Heart right ventricle (tissue), 16 donors: Measurements from ENCODE around the gene MTFR1L. TPM values are rescaled to one million over a fixed set of nuclear protein-coding genes. Genes with fewer than 3 reads are reported as not detected.
"Not testable (repeated sequence)": the region's sequence is repeated elsewhere in the genome, so short reads cannot be mapped to it uniquely, and the experiment has no call there.

Experiments
- ATAC-seq, 8 donors: fragments of 200-7000 bp; cut with Tn5 transposase; one replicate each; pipeline ENCODE4 v1.9.1; 2020; ENCODE audit warnings: mild to moderate bottlenecking in 8 of 8, moderate library complexity in 8 of 8, moderate number of reproducible peaks in 1 of 8
- DNase-seq, 2 donors: peaks; one replicate each; pipeline ENCODE4 v3.0.0-alpha.2; 2020
- H3K27ac ChIP-seq, 10 donors: fragments of 200-600 bp; sonication (generic) in 2 of 10; one replicate each; pipeline versions ENCODE4 v1.5.0 to v1.8.0; 2020 to 2022; ENCODE audit warnings: mild to moderate bottlenecking in 3 of 10
- H3K27me3 ChIP-seq, 7 donors: fragments of 200-600 bp; one replicate each; pipeline ENCODE4 v1.8.0; 2021 to 2022; ENCODE audit warnings: mild to moderate bottlenecking in 2 of 7
- H3K36me3 ChIP-seq, 9 donors: fragments of 200-600 bp; sonication (generic) in 1 of 9; one replicate each; pipeline versions ENCODE4 v1.5.0 to v1.8.0; 2020 to 2022; ENCODE audit warnings: mild to moderate bottlenecking in 2 of 9
- H3K4me1 ChIP-seq, 9 donors: fragments of 200-600 bp; sonication (generic) in 1 of 9; one replicate each; pipeline versions ENCODE4 v1.5.0 to v1.8.0; 2020 to 2022; ENCODE audit warnings: mild to moderate bottlenecking in 4 of 9
- H3K4me3 ChIP-seq, 10 donors: fragments of 200-600 bp; sonication (generic) in 2 of 10; one replicate each; pipeline versions ENCODE4 v1.5.0 to v1.8.0; 2020 to 2022; ENCODE audit warnings: mild to moderate bottlenecking in 7 of 10, moderate library complexity in 2 of 10
- H3K9me3 ChIP-seq, 11 donors: fragments of 200-600 bp in 10 of 11; sonication (generic) in 2 of 11; one replicate each; pipeline versions ENCODE4 v1.5.0 to v1.8.0; 2013 to 2022; ENCODE audit warnings: mild to moderate bottlenecking in 2 of 11, control low read depth in 1 of 11, moderate library complexity in 1 of 11
- WGBS, 2 donors: extraction: QIAGEN DNeasy Blood & Tissue Kit; methylation state at CpG; one replicate each; pipeline ENCODE4 v1.1.7; 2013; ENCODE audit warnings: inconsistent platforms in 1 of 2; 5-methylcytosine and 5-hydroxymethylcytosine counted together
- intact Hi-C, 10 donors: fragments of 100-400 bp; cut with DNase I; formaldehyde crosslinking; loops; one replicate each; pipeline versions ENCODE4 v1.11.1 to v1.14.2; 2022
- polyA plus RNA-seq, 2 donors: library from polyadenylated mRNA; stranded (reverse); fragments of 200-250 nt; gene quantifications; one replicate each; pipeline ENCODE4 v1.2.3, GENCODE V29; 2013
- total RNA-seq, 10 donors: library from RNA; stranded (reverse); fragmentation: NEBNext Ultra II Directional in 3 of 10; extraction: Animal tissue kit (Norgen Biotek cat#: 25700) in 3 of 10; gene quantifications; one replicate each; pipeline versions ENCODE4 v1.2.1 to v1.2.4, GENCODE V29; 2021 to 2023
- TF ChIP-seq, protein P1 (sequence below), 9 donors: fragments of 200-600 bp; sonication (generic) in 2 of 9; IDR thresholded peaks; one replicate each; pipeline versions ENCODE4 v1.5.0 to v1.8.0; 2021 to 2022; ENCODE audit warnings: antibody characterized with exemption in 9 of 9, mild to moderate bottlenecking in 5 of 9, moderate library complexity in 1 of 9
- donor health status: Arrhythmogenic right ventricular cardiomyopathy.
- donor health status: ischemic (EF 13 %, LVEDD 7.1; RV severe dilation, severe dysfunction).
- donor health status: healthy with polysubstance abuse.
- donor health status: DM: no; HTN: yes; CAD: no.
- donor health status: DM: no; HTN: no; CAD: no.
- donor health status: ischemic (EF 25% LVEDD 6.9; RV normal size, moderate dysfunction).
- donor health status: ischemic (EF 25% LVEDD 5.7; RV mildly dilated, moderate dysfunction).
- donor health status: healthy.
- donor health status: DM: yes; HTN: yes; CAD: no.
- donor health status: Ischemic cardiomyopathy.
- donor health status: ischemic (EF 35%, LVEDD 5.7; RV mildly dilated, moderate dysfunction).
- donor health status: nonischemic (EF 11% LVEDD 7.7; RV severe dilation, severe dysfunction).
- donor health status: DM: yes; HTN: yes; CAD: no.
- donor health status: PGD.
- donor health status: ischemic (EF 29% LVEDD 5.4; RV normal size, mild dysfunction).
- donor health status: nonischemic (EF 23%, LVEDD 6.1; RV moderate dilation, normal function).

MTFR1L gene
- total and polyA plus RNA-seq, 12 donors = 91.1 to 264 (median 223) TPM

DNA sequence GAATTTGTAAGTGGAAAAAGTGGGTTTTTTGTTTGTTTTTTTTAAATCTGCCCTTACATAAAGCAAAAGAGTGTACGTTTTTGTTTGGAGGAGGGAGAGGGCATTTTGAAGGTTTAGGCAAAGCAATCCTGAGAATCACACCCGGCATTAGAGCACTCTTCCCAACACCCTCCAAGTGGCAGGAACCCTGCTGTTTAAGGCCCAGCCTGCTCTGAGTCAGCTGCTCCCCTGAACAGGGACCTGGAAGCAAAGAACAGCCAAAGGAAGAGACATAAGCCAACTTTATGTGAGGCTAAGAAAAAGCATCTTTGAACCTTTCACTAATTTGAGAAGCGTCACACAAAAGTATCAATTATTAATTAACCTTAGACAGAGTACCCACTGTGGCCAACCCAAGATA is 16.9 kb downstream of the MTFR1L start:
- intact Hi-C loops = no loop called here
- H3K27ac ChIP-seq = no peak overlapping the region
- peaks cover 0 to 13% (median 8%) of the 10 kb centered on the region in 9 donors for H3K4me1 ChIP-seq
- ATAC-seq (no peak), DNase-seq (no peak)
- H3K27me3 ChIP-seq = no peaks in the 10 kb centered on the region
- H3K9me3 ChIP-seq = no peaks in the 10 kb centered on the region
- WGBS, 2 donors = 55 to 70% methylated on average over 3 of the region's 3 CpGs
- TF ChIP-seq, protein P1, sequence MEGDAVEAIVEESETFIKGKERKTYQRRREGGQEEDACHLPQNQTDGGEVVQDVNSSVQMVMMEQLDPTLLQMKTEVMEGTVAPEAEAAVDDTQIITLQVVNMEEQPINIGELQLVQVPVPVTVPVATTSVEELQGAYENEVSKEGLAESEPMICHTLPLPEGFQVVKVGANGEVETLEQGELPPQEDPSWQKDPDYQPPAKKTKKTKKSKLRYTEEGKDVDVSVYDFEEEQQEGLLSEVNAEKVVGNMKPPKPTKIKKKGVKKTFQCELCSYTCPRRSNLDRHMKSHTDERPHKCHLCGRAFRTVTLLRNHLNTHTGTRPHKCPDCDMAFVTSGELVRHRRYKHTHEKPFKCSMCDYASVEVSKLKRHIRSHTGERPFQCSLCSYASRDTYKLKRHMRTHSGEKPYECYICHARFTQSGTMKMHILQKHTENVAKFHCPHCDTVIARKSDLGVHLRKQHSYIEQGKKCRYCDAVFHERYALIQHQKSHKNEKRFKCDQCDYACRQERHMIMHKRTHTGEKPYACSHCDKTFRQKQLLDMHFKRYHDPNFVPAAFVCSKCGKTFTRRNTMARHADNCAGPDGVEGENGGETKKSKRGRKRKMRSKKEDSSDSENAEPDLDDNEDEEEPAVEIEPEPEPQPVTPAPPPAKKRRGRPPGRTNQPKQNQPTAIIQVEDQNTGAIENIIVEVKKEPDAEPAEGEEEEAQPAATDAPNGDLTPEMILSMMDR (IDR thresholded peaks at IDR 0.05) = no peak
- H3K4me3 ChIP-seq = no peak overlapping the region
- H3K36me3 ChIP-seq = peaks cover 0 to 40% (median 22%) of the 10 kb centered on the region in 9 donors

DNA sequence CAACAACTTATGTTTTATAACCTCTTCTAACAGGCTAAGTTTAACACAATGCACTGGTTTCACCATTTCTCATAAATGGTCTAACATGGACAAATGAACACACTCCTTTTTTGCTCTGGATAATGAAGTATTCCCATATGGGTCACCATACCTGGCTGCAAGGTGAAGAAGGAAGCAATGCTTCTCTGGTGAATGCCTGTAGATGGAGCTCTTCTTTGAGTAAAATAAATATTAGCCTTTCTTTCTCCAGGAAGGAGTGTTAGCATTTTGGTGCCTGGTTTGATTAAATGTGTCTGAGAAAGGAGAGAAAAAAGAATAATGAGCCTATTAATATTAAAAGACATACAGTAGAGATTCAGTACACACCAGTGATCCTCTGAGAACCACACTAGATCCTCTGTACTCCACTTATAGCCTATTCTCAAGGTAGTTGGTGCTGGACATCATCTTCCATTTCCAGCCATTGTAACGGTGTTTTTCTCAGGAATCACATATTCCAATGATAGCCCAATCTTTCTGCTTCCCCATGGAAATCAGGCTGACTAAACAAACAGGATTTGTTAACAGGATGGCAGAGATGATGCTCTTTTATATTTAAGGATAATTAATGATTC is 17.6 kb downstream of the MTFR1L start:
- DNase-seq (no peak), ATAC-seq (no peak)
- Histone ChIP-seq H3K27ac (no peak overlapping the region), H3K27me3 (no peaks in the 10 kb centered on the region), H3K4me3 (no peak overlapping the region), H3K9me3 (no peaks in the 10 kb centered on the region), H3K36me3 (peaks cover 0 to 34% (median 15%) of the 10 kb centered on the region in 9 donors), H3K4me1 (peaks cover 0 to 16% (median 10%) of the 10 kb centered on the region in 9 donors)
- TF ChIP-seq, protein P1 (IDR thresholded peaks at IDR 0.05) = peak in 5 of 9 donors; percentile 19 to 33 (median 25)
- intact Hi-C loops = no loop called here
- 80 to 94% methylated on average over 1 of the region's 1 CpG for WGBS, 2 donors

DNA sequence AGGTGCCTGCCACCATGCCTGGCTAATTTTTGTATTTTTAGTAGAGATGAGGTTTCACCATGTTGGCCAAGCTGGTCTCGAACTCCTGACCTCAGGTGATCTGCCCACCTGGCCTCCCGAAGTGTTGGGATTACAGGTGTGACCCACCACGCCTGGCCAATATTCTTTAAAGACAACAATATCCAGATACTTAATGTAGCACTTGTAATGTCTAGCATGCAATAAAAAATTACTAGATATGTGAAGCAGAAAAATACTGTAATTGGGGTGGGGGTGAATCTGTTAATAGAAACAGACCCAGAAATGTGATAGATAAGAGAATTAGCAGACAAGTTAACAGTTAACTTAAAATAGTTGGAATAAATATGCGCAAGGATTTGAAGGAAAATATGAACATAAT is 20.1 kb downstream of the MTFR1L start:
- peaks cover 0 to 23% (median 12%) of the 10 kb centered on the region in 9 donors for H3K4me1 ChIP-seq
- intact Hi-C loops, ATAC-seq, H3K27me3 ChIP-seq, DNase-seq, H3K36me3 ChIP-seq, H3K27ac ChIP-seq, H3K9me3 ChIP-seq, H3K4me3 ChIP-seq: not testable (repeated sequence)
- 97 to 98% methylated on average over 4 of the region's 4 CpGs for WGBS, 2 donors

DNA sequence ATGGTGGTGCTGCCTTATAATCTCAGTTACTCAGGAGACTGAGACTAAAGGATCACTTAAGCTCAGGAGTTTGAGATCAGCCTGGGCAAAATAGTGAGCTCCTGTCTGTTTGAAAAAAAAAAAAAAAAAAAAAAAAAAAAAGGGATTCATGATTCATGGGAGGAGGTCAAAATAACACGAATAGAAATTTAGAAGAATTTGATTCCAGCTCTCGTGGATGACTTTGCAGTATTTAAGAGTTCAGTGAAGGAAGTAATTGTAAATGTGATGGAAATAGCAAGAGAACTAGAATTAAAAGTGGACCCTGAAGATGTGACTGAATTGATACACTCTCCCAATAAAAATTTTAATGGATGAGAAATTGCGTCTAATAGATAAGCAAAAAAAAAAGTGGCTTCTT is 23.7 kb downstream of the MTFR1L start:
- H3K9me3 ChIP-seq = no peaks in the 10 kb centered on the region
- H3K27me3 ChIP-seq = no peaks in the 10 kb centered on the region
- ATAC-seq (no peak), DNase-seq (no peak)
- 91 to 94% methylated on average over 3 of the region's 3 CpGs for WGBS, 2 donors
- H3K27ac ChIP-seq = no peak overlapping the region
- TF ChIP-seq, protein P1 (IDR thresholded peaks at IDR 0.05) = no peak
- H3K36me3 ChIP-seq = no peaks in the 10 kb centered on the region
- intact Hi-C loops = no loop called here
- H3K4me3 ChIP-seq = no peak overlapping the region
- peaks cover 0 to 9% (median 0%) of the 10 kb centered on the region in 9 donors for H3K4me1 ChIP-seq
